Central memory CD8-positive, alpha-beta T cell (primary cell): Measurements from ENCODE around the gene CCDC154.
A peak's percentile ranks its signal among the peaks of the same experiment; 100 is the strongest.
"Not testable (repeated sequence)": the region's sequence is repeated elsewhere in the genome, so short reads cannot be mapped to it uniquely, and the experiment has no call there.

Experiments
- ATAC-seq: fragments of 150-1000 bp; cut with Tn5 transposase; replicated peaks from 2 replicates; pipeline ENCODE4 v1.10.0; 2022; ENCODE audit warnings: mild to moderate bottlenecking, moderate FRiP score, moderate number of reproducible peaks; ENCODE audit not compliant: poor library complexity, severe bottlenecking; ENCODE audit errors: extremely low read depth
- DNase-seq, 2 donors: peaks; one replicate each; pipeline ENCODE4 v3.0.0; 2021; ENCODE audit warnings: low spot score in 2 of 2
- H3K27ac Mint-ChIP-seq: one replicate; pipeline ENCODE4 v1.8.0; 2022; ENCODE audit warnings: low read depth, mild to moderate bottlenecking, moderate library complexity, mixed read lengths
- H3K27me3 Mint-ChIP-seq: one replicate; pipeline ENCODE4 v1.8.0; 2022; ENCODE audit warnings: mixed read lengths
- H3K36me3 Mint-ChIP-seq: one replicate; pipeline ENCODE4 v1.8.0; 2022; ENCODE audit warnings: mild to moderate bottlenecking, moderate library complexity, mixed read lengths; ENCODE audit not compliant: insufficient read depth
- H3K4me1 Mint-ChIP-seq: one replicate; pipeline ENCODE4 v1.8.0; 2022; ENCODE audit warnings: mixed read lengths
- H3K4me3 Mint-ChIP-seq: one replicate; pipeline ENCODE4 v1.8.0; 2022; ENCODE audit warnings: mild to moderate bottlenecking, moderate library complexity, mixed read lengths
- H3K9me3 Mint-ChIP-seq: one replicate; pipeline ENCODE4 v1.8.0; 2022; ENCODE audit warnings: mixed read lengths

CCDC154 gene

GRCh38 chr16:1445518-1446203 is 1.3 kb upstream of the CCDC154 start:
- H3K4me3 Mint-ChIP-seq, result no peak overlapping the region
- no peaks in the 10 kb centered on the region for H3K27me3 Mint-ChIP-seq
- no peaks in the 10 kb centered on the region for H3K36me3 Mint-ChIP-seq
- H3K27ac Mint-ChIP-seq, result no peak overlapping the region
- ATAC-seq (no peak), DNase-seq (no peak)
- no peaks in the 10 kb centered on the region for H3K4me1 Mint-ChIP-seq
- no peaks in the 10 kb centered on the region for H3K9me3 Mint-ChIP-seq

DNA sequence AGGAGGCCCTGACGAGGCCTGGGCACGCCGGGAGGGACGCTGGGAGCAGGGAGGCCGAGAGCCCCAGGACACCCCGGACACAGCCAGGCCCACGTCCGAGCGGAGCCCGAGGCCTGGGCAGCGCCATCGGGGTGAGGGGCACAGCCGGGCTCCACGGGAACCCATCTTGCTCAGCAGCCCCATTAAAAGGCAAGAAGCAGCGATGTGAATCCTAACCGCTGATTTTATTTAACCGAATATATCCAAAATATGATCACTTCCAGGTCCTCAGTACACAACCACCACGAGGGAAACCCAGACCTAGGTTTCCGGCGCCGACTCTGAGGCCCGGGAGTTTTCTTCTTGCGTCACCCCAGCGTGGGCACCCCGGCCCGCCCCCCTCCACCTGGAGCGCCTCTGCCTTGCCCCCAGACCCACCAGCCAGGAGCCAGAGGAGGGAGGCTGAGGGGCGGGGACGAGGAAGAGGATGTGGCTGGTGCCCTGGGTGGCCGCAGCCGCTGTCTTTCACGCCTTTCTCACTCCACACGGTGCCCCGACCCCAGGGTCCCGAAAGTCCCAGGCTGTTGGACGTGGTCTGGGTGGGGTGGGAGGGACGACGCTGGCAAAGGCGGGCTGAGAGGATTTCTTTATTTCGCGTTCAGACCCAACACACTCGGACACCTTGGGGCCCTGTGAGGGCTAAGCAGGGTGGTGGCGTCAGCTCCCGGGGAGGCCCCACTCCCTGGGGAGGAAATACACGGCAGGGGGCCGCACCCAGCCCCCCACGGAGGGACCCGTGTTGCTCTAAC is 568 bp upstream of the CCDC154 start:
- no peaks in the 10 kb centered on the region for H3K4me1 Mint-ChIP-seq
- ATAC-seq, result no peak
- DNase-seq, result no peak

GRCh38 chr16:1443403-1443973 is 868 bp downstream of the CCDC154 start:
- H3K27me3 Mint-ChIP-seq, result no peaks in the 10 kb centered on the region
- H3K4me1 Mint-ChIP-seq, result no peaks in the 10 kb centered on the region
- no peaks in the 10 kb centered on the region for H3K9me3 Mint-ChIP-seq
- H3K4me3 Mint-ChIP-seq, result no peak overlapping the region
- H3K36me3 Mint-ChIP-seq, result no peaks in the 10 kb centered on the region
- DNase-seq, result no peak
- ATAC-seq, result no peak
- no peak overlapping the region for H3K27ac Mint-ChIP-seq

More for the DNA sequence above, 568 bp upstream of the CCDC154 start:
- Mint-ChIP-seq H3K9me3 (no peaks in the 10 kb centered on the region), H3K27ac (no peak overlapping the region), H3K4me3 (no peak overlapping the region), H3K27me3 (no peaks in the 10 kb centered on the region), H3K36me3 (no peaks in the 10 kb centered on the region)

DNA sequence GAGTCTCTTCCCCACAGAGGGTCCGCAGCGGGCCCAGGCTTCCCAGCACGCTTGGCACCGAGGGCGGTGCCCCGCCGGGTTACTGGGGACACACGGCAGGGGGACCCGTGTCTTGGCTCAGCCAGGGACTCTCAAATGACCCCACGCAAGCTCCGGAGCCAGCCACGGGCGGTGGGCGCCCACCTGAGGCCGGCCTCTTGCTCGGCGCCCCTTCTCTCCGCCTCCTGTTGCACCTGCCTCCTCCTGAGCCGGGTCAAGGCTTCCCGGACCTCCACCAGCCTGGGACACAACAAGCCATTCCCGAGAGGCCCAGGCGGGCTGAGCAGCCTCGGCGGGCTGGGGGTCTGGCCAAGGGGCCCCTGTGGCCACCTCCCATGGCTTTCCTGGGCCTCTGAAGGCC is 1.7 kb downstream of the CCDC154 start:
- Mint-ChIP-seq H3K27me3 (no peaks in the 10 kb centered on the region), H3K27ac (no peak overlapping the region), H3K9me3 (no peaks in the 10 kb centered on the region), H3K4me1 (no peaks in the 10 kb centered on the region), H3K36me3 (no peaks in the 10 kb centered on the region), H3K4me3 (no peak overlapping the region)
- ATAC-seq (no peak), DNase-seq (no peak)

GRCh38 chr16:1441391-1441829 is 2.9 kb downstream of the CCDC154 start:
- Mint-ChIP-seq H3K4me1 (no peaks in the 10 kb centered on the region), H3K9me3 (no peaks in the 10 kb centered on the region), H3K27me3 (no peaks in the 10 kb centered on the region)

GRCh38 chr16:1439699-1440074 is 4.7 kb downstream of the CCDC154 start:
- not testable (repeated sequence) for ATAC-seq, DNase-seq, H3K9me3 Mint-ChIP-seq, H3K36me3 Mint-ChIP-seq, H3K4me3 Mint-ChIP-seq, H3K27me3 Mint-ChIP-seq, H3K4me1 Mint-ChIP-seq
- peak overlapping the region; percentile 49 for H3K27ac Mint-ChIP-seq

More at GRCh38 chr16:1441391-1441829, 2.9 kb downstream of the CCDC154 start:
- ATAC-seq (no peak), DNase-seq (no peak)
- no peaks in the 10 kb centered on the region for H3K36me3 Mint-ChIP-seq
- H3K27ac Mint-ChIP-seq, result no peak overlapping the region
- H3K4me3 Mint-ChIP-seq, result no peak overlapping the region

- H3K4me1 Mint-ChIP-seq, result no peaks in the 10 kb centered on the region
- no peaks in the 10 kb centered on the region for H3K36me3 Mint-ChIP-seq
- no peak for DNase-seq
- H3K27ac Mint-ChIP-seq, result no peak overlapping the region
- no peaks in the 10 kb centered on the region for H3K9me3 Mint-ChIP-seq
- no peaks in the 10 kb centered on the region for H3K27me3 Mint-ChIP-seq
- ATAC-seq, result no peak
- no peak overlapping the region for H3K4me3 Mint-ChIP-seq
Observed at GRCh38 chr16:1439058-1439698, 5.2 kb downstream of the CCDC154 start.

DNA sequence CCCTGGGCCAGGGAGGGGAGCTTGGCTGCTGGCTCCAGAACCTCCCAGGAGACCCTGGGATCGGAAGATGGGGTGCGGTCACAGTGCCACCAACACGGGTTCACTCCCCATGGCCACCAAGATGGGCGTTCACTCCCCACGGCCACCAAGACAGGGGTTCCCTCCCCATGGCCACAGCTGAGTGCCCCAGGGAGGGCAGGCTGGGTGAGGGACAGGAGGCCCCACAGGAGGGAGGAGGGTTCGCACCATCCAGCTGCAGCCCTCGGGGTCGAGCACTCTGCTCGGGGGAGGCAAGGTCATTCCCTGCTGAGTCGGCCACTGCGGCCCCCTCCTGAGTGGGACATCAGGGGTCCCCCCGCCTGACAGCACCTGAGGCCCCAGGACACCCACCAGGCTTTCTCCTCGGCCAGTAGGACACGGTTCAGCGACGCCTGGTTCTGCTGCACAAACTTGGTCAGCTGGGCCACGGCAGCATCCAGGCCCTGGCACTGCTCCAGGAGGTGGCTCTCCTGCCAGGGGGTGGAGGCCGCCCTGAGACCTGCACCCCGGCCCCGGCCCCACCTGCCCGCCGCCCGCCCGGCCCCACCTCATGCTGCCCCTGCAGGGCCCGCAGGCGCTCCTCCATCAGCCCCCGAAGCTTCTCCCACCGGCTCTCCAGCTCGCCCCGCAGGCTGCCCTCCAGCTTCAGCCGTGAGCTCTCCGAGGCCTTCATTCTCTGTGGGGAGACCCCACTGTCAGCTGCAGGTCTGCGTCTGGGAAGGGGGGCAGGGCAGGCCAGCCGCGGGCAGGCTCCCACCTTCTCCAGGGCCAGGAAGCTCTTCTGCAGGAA is 5.9 kb downstream of the CCDC154 start:
- H3K9me3 Mint-ChIP-seq, result no peaks in the 10 kb centered on the region
- no peaks in the 10 kb centered on the region for H3K27me3 Mint-ChIP-seq
- no peak for ATAC-seq
- no peak for DNase-seq
- H3K36me3 Mint-ChIP-seq, result no peaks in the 10 kb centered on the region
- no peak overlapping the region for H3K27ac Mint-ChIP-seq
- no peak overlapping the region for H3K4me3 Mint-ChIP-seq
- no peaks in the 10 kb centered on the region for H3K4me1 Mint-ChIP-seq

- H3K9me3 Mint-ChIP-seq, result no peaks in the 10 kb centered on the region
- no peaks in the 10 kb centered on the region for H3K36me3 Mint-ChIP-seq
Observed at GRCh38 chr16:1437606-1438005, 6.8 kb downstream of the CCDC154 start.

GRCh38 chr16:1436731-1437355 is 7.5 kb downstream of the CCDC154 start:
- H3K27ac Mint-ChIP-seq, result no peak overlapping the region
- no peaks in the 10 kb centered on the region for H3K36me3 Mint-ChIP-seq
- ATAC-seq (no peak), DNase-seq (no peak)
- H3K4me3 Mint-ChIP-seq, result no peak overlapping the region
- H3K27me3 Mint-ChIP-seq, result no peaks in the 10 kb centered on the region
- H3K4me1 Mint-ChIP-seq, result no peaks in the 10 kb centered on the region
- H3K9me3 Mint-ChIP-seq, result no peaks in the 10 kb centered on the region

More at GRCh38 chr16:1437606-1438005, 6.8 kb downstream of the CCDC154 start:
- H3K4me1 Mint-ChIP-seq, result no peaks in the 10 kb centered on the region
- ATAC-seq (no peak), DNase-seq (no peak)
- H3K27ac Mint-ChIP-seq, result no peak overlapping the region
- H3K4me3 Mint-ChIP-seq, result no peak overlapping the region
- no peaks in the 10 kb centered on the region for H3K27me3 Mint-ChIP-seq

GRCh38 chr16:1435921-1436697 is 8.2 kb downstream of the CCDC154 start:
- H3K4me3 Mint-ChIP-seq, result no peak overlapping the region
- DNase-seq (no peak), ATAC-seq (no peak)
- no peaks in the 10 kb centered on the region for H3K36me3 Mint-ChIP-seq
- H3K4me1 Mint-ChIP-seq, result no peaks in the 10 kb centered on the region
- no peaks in the 10 kb centered on the region for H3K27me3 Mint-ChIP-seq
- no peaks in the 10 kb centered on the region for H3K9me3 Mint-ChIP-seq
- no peak overlapping the region for H3K27ac Mint-ChIP-seq
